ENCODE data around the gene TUBA4A. TPM values are rescaled to one million over a fixed set of nuclear protein-coding genes. Genes with fewer than 3 reads are reported as not detected.

TUBA4A gene
- total and polyA plus RNA-seq, 10 donors = 60.2 to 120 (median 73.4) TPM

- no peak for DNase-seq
- Histone ChIP-seq H3K27me3 (replicated peaks in 1 of 7) (no peaks in the 10 kb centered on the region), H3K9me3 (no peaks in the 10 kb centered on the region), H3K36me3 (peaks cover 0 to 46% (median 21%) of the 10 kb centered on the region in 6 donors), H3K4me1 (peaks cover 48 to 86% (median 73%) of the 10 kb centered on the region in 6 donors), H3K4me3 (peak overlapping the region in 2 of 8 donors; percentile 71 to 78), H3K27ac (peak overlapping the region; percentile 73 to 99 (median 94))
- intact Hi-C loops (cut with DNase I; ENCODE audit: low total_unique reads) = no loop called here
- 93 to 96% (median 94%) methylated on average over 3 to 10 of the region's 10 CpGs for WGBS, 5 donors
- TF ChIP-seq POLR2A (IDR thresholded peaks at IDR 0.05) (no peak), CTCF (IDR thresholded peaks at IDR 0.05 in 8 of 11, conservative IDR thresholded peaks at IDR 0.05 in 3 of 11) (no peak), POLR2AphosphoS5 (IDR thresholded peaks at IDR 0.05) (no peak)
These were observed 7.2 kb downstream of the TUBA4A start for GRCh38 chr2:219246559-219246958.

- peaks cover 47 to 79% (median 66%) of the 10 kb centered on the region in 6 donors for H3K4me1 ChIP-seq
- intact Hi-C loops (cut with DNase I; ENCODE audit: low total_unique reads) = no loop called here
- WGBS, 5 donors = 15 to 24% (median 21%) methylated on average over 10 of the region's 10 CpGs
These were observed 7.9 kb downstream of the TUBA4A start for GRCh38 chr2:219245899-219246230.

GRCh38 chr2:219245148-219245898 lies 8.4 kb downstream of the TUBA4A start, which contains the start of the genes GLB1L and STK16:
TSS of gene GLB1L (minus strand) at chr2:219245444. CDS start at chr2:219243573, 1,871 bp downstream.
TSS of gene STK16 (plus strand) at chr2:219245479. CDS start at chr2:219246000, 521 bp downstream.
- Histone ChIP-seq H3K4me3 (peak within 1 kb of the TSS; percentile 69 to 88 (median 76)), H3K36me3 (peaks cover 0 to 33% (median 10%) of the 10 kb centered on the region in 6 donors), H3K9me3 (no peaks in the 10 kb centered on the region), H3K27me3 (replicated peaks in 1 of 7) (no peaks in the 10 kb centered on the region), H3K4me1 (peaks cover 43 to 74% (median 60%) of the 10 kb centered on the region in 6 donors), H3K27ac (peak within 1 kb of the TSS; percentile 94 to 99 (median 97))
- DNase-seq = peak; percentile 98
- WGBS, 5 donors = 0 to 1% (median 1%) methylated on average over 20 to 46 of the region's 46 CpGs
- intact Hi-C loops (cut with DNase I; ENCODE audit: low total_unique reads) = no loop called here
- peak in 2 of 3 donors; percentile 51 to 71 for TF ChIP-seq POLR2A (IDR thresholded peaks at IDR 0.05)
- TF ChIP-seq CTCF (IDR thresholded peaks at IDR 0.05 in 8 of 11, conservative IDR thresholded peaks at IDR 0.05 in 3 of 11) = peak in 3 of 11 experiments; percentile 5 to 37 (median 32)
- TF ChIP-seq POLR2AphosphoS5 (IDR thresholded peaks at IDR 0.05) = peak; percentile 98 to 99 (median 99)

More at GRCh38 chr2:219245899-219246230, 7.9 kb downstream of the TUBA4A start:
- Histone ChIP-seq H3K36me3 (peaks cover 0 to 39% (median 14%) of the 10 kb centered on the region in 6 donors), H3K9me3 (no peaks in the 10 kb centered on the region), H3K27me3 (replicated peaks in 1 of 7) (no peaks in the 10 kb centered on the region), H3K27ac (peak overlapping the region; percentile 94 to 99 (median 97)), H3K4me3 (peak overlapping the region; percentile 69 to 88 (median 76))
- no peak for TF ChIP-seq POLR2AphosphoS5 (IDR thresholded peaks at IDR 0.05)
- TF ChIP-seq CTCF (IDR thresholded peaks at IDR 0.05 in 8 of 11, conservative IDR thresholded peaks at IDR 0.05 in 3 of 11) = peak in 1 of 11 experiments; percentile 5
- DNase-seq = no peak

- 26 to 42% (median 34%) methylated on average over 6 of the region's 6 CpGs for WGBS, 5 donors
- TF ChIP-seq POLR2AphosphoS5 (IDR thresholded peaks at IDR 0.05) (no peak), POLR2A (IDR thresholded peaks at IDR 0.05) (no peak), CTCF (IDR thresholded peaks at IDR 0.05 in 8 of 11, conservative IDR thresholded peaks at IDR 0.05 in 3 of 11) (no peak)
- peaks cover 39 to 68% (median 55%) of the 10 kb centered on the region in 6 donors for H3K4me1 ChIP-seq
- H3K4me3 ChIP-seq = peak overlapping the region; percentile 69 to 88 (median 76)
- no peak for DNase-seq
- peak overlapping the region; percentile 94 to 99 (median 97) for H3K27ac ChIP-seq
- H3K9me3 ChIP-seq = no peaks in the 10 kb centered on the region
- H3K36me3 ChIP-seq = peaks cover 0 to 33% (median 6%) of the 10 kb centered on the region in 6 donors
- intact Hi-C loops (cut with DNase I; ENCODE audit: low total_unique reads) = no loop called here
- H3K27me3 ChIP-seq (replicated peaks in 1 of 7) = no peaks in the 10 kb centered on the region
These were observed 8.9 kb downstream of the TUBA4A start for GRCh38 chr2:219244789-219245147.

All from spleen (tissue), 11 donors.